Activated T-cell treated with anti-CD3 and anti-CD28 coated beads, Interleukin-2, amount 50 U/mL, for 24 hours (primary cell): Measurements from ENCODE around the gene DPAGT1.
"Not testable (repeated sequence)": the region's sequence is repeated elsewhere in the genome, so short reads cannot be mapped to it uniquely, and the experiment has no call there.

ENCODE experiments used
- DNase-seq: peaks from one replicate; pipeline ENCODE4 v3.0.0-alpha.2; 2020
- H3K27ac Mint-ChIP-seq: 2 replicates; pipeline ENCODE4 v1.8.0; 2020; ENCODE audit warnings: mild to moderate bottlenecking, mixed read lengths
- H3K27me3 Mint-ChIP-seq: 2 replicates; pipeline ENCODE4 v1.8.0; 2020; ENCODE audit warnings: mixed read lengths
- H3K36me3 Mint-ChIP-seq: 2 replicates; pipeline ENCODE4 v1.8.0; 2020; ENCODE audit warnings: low read depth, mixed read lengths
- H3K4me1 Mint-ChIP-seq: 2 replicates; pipeline ENCODE4 v1.8.0; 2020; ENCODE audit warnings: low read depth, mixed read lengths
- H3K4me3 Mint-ChIP-seq: 2 replicates; pipeline ENCODE4 v1.8.0; 2020; ENCODE audit warnings: mild to moderate bottlenecking, moderate library complexity, mixed read lengths
- H3K9me3 Mint-ChIP-seq: 2 replicates; pipeline ENCODE4 v1.8.0; 2020; ENCODE audit warnings: mixed read lengths

The DPAGT1 gene

GRCh38 chr11:119101759-119102423 is at the start of gene DPAGT1:
TSS of gene DPAGT1 (minus strand) at chr11:119101853. CDS start at chr11:119101655, 198 bp downstream.
- Mint-ChIP-seq H3K9me3 (no peaks in the 10 kb centered on the region), H3K36me3 (peaks cover 52% of the 10 kb centered on the region), H3K4me3 (peak within 1 kb of the TSS; percentile 88), H3K27ac (peak within 1 kb of the TSS; percentile 99), H3K4me1 (peaks cover 45% of the 10 kb centered on the region), H3K27me3 (no peaks in the 10 kb centered on the region)
- DNase-seq = peak; percentile 89

DNA sequence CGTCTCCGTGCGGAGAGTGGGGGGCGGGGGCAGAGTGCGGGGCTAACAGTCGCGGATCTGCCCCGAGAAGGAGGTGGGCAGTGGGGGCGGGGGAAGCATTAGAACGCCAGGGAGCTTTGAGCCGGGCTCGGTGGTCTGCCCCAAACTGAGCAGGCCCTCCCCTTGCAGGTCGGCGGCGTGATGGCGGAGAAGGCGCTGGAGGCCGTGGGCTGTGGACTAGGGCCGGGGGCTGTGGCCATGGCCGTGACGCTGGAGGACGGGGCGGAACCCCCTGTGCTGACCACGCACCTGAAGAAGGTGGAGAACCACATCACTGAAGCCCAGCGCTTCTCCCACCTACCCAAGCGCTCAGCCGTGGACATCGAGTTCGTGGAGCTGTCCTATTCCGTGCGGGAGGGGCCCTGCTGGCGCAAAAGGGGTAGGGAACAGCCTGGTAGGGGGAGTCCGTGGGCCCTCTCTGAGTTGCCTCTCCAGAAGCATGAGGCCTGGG is 48.2 kb upstream of the DPAGT1 start:
- no peaks in the 10 kb centered on the region for H3K9me3 Mint-ChIP-seq
- peak overlapping the region; percentile 31 for H3K4me3 Mint-ChIP-seq
- H3K4me1 Mint-ChIP-seq = peaks cover 14% of the 10 kb centered on the region
- no peaks in the 10 kb centered on the region for H3K36me3 Mint-ChIP-seq
- no peak overlapping the region for H3K27ac Mint-ChIP-seq
- DNase-seq = no peak
- H3K27me3 Mint-ChIP-seq = peaks cover 53% of the 10 kb centered on the region

GRCh38 chr11:119149018-119149785 is 47.5 kb upstream of the DPAGT1 start, which contains the start of gene ABCG4:
TSS of gene ABCG4 (plus strand) at chr11:119149052. CDS start at chr11:119149966, 914 bp downstream.
- peaks cover 14% of the 10 kb centered on the region for H3K4me1 Mint-ChIP-seq
- peak; percentile 62 for DNase-seq
- H3K36me3 Mint-ChIP-seq = no peaks in the 10 kb centered on the region
- H3K27ac Mint-ChIP-seq = no peak within 1 kb of the TSS
- H3K9me3 Mint-ChIP-seq = no peaks in the 10 kb centered on the region
- peak within 1 kb of the TSS; percentile 70 for H3K4me3 Mint-ChIP-seq
- H3K27me3 Mint-ChIP-seq = peaks cover 53% of the 10 kb centered on the region

DNA sequence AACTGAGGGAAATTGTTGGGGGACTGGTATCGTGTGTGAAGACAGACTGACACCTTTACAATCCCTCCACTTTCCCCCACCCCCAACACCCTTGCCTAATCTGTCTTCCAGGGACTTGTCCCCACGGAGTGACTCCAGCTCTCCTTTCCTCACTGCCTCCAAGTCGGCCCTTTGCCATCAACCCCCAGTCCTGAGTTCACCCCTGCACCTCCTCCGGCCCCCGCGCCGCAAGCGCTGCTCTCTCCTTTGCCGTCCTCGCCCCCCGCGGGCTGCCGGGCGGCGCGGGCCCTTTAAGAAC is 47.0 kb upstream of the DPAGT1 start:
- peaks cover 51% of the 10 kb centered on the region for H3K27me3 Mint-ChIP-seq

GRCh38 chr11:119147604-119148333 is 46.1 kb upstream of the DPAGT1 start:
- H3K9me3 Mint-ChIP-seq = no peaks in the 10 kb centered on the region
- H3K36me3 Mint-ChIP-seq = no peaks in the 10 kb centered on the region
- no peak overlapping the region for H3K27ac Mint-ChIP-seq
- DNase-seq = no peak
- H3K4me3 Mint-ChIP-seq = no peak overlapping the region
- peaks cover 14% of the 10 kb centered on the region for H3K4me1 Mint-ChIP-seq
- H3K27me3 Mint-ChIP-seq = peaks cover 57% of the 10 kb centered on the region

More for the DNA sequence above, 47.0 kb upstream of the DPAGT1 start:
- no peaks in the 10 kb centered on the region for H3K9me3 Mint-ChIP-seq
- H3K27ac Mint-ChIP-seq = no peak overlapping the region
- H3K4me3 Mint-ChIP-seq = peak overlapping the region; percentile 70
- DNase-seq = no peak
- no peaks in the 10 kb centered on the region for H3K36me3 Mint-ChIP-seq
- H3K4me1 Mint-ChIP-seq = peaks cover 14% of the 10 kb centered on the region

- Mint-ChIP-seq H3K9me3 (no peaks in the 10 kb centered on the region), H3K27me3 (peaks cover 48% of the 10 kb centered on the region), H3K4me1 (peaks cover 11% of the 10 kb centered on the region), H3K36me3 (no peaks in the 10 kb centered on the region), H3K27ac (no peak overlapping the region), H3K4me3 (no peak overlapping the region)
- DNase-seq = no peak
Measured at GRCh38 chr11:119145551-119145950, 43.9 kb upstream of the DPAGT1 start.

DNA sequence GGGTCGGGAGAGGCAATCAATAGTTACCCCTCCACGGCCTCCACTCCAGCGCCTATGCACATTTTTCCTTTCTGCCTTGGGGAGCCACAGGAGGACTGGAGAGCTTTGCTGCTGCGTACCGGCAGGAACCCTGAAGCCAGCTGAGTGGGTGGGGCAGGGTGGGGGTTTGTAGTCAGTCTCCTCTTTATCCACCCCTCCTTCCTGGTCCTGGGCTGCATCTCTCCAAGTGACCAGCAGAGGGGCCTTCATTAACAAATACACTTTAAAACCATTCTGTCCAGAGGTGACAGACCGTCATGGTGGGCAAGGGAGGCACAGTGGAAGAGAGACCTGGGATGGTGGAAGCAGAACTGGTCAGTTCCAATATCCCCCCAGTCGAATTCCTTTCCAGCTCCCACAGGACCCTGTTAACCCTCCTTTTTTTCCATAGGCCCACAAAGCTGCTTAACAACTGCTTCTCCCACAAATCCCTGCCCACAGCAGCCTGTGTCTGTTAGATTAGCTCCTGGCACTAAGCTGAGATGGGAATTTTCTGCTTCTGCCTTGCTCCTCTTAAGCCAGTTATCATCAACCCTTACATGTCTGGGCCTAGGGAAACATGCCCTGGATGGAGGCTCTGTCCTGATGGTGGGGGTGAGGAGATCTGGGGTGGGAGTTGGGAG is 43.3 kb upstream of the DPAGT1 start:
- DNase-seq = no peak
- Mint-ChIP-seq H3K36me3 (no peaks in the 10 kb centered on the region), H3K9me3 (no peaks in the 10 kb centered on the region), H3K27ac (no peak overlapping the region), H3K27me3 (peaks cover 42% of the 10 kb centered on the region), H3K4me3 (no peak overlapping the region), H3K4me1 (peaks cover 11% of the 10 kb centered on the region)

DNA sequence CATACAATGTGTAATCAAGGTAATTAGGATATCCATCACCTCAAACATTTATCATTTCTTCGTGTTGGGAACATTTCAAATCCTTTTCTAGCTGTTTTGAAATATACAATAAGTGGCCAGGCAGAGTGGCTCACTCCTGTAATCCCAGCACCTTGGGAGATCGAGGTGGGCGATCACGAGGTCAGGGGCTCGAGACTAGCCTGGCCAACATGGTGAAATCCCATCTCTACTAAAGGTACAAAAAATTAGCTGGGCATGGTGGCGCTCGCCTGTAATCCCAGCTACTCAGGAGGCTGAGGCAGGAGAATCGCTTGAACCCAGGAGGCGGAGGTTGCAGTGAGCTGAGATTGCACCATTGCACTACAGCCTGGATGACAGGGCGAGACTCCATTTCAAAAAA is 37.6 kb upstream of the DPAGT1 start:
- not testable (repeated sequence) for H3K9me3 Mint-ChIP-seq, H3K4me1 Mint-ChIP-seq
- H3K36me3 Mint-ChIP-seq = peaks cover 10% of the 10 kb centered on the region

DNA sequence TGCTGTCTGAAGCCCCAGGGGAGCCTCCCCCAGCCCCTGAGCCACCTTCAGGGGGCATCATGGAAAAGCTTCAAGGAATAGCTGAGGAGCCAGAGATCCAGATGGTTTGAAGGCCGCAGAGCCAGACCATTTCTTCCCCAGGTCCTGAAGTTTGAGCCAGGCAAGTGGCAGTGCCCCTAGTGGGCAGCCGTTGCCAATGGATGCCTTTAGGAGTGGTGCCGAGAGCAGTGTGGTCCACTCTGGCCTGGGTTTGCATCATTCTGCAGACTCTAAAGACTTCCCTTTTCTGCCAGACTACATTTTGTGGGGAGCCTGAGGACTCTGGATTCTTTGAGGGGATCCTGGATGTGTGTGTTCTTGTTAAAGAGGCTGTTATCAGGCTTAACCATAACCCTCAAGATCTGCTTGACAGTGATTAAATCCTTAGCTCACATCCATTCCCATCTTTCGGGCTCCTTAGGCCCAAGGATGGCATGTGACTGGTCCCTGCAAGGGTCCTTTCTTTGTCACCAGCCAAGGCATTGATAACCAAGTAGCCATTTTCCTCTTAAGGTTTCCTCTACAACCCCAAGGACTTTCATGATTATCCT is 32.8 kb upstream of the DPAGT1 start:
- Mint-ChIP-seq H3K36me3 (peaks cover 55% of the 10 kb centered on the region), H3K4me1 (peaks cover 4% of the 10 kb centered on the region), H3K4me3 (no peak overlapping the region), H3K9me3 (no peaks in the 10 kb centered on the region), H3K27ac (no peak overlapping the region), H3K27me3 (no peaks in the 10 kb centered on the region)
- DNase-seq = no peak

More for the DNA sequence above, 37.6 kb upstream of the DPAGT1 start:
- not testable (repeated sequence) for H3K27ac Mint-ChIP-seq, DNase-seq, H3K27me3 Mint-ChIP-seq, H3K4me3 Mint-ChIP-seq

- DNase-seq = no peak
- no peak overlapping the region for H3K4me3 Mint-ChIP-seq
- H3K27ac Mint-ChIP-seq = no peak overlapping the region
- no peaks in the 10 kb centered on the region for H3K27me3 Mint-ChIP-seq
- H3K36me3 Mint-ChIP-seq = peaks cover 80% of the 10 kb centered on the region
- H3K9me3 Mint-ChIP-seq = no peaks in the 10 kb centered on the region
- peaks cover 10% of the 10 kb centered on the region for H3K4me1 Mint-ChIP-seq
Measured at GRCh38 chr11:119130662-119131061, 29.0 kb upstream of the DPAGT1 start.

DNA sequence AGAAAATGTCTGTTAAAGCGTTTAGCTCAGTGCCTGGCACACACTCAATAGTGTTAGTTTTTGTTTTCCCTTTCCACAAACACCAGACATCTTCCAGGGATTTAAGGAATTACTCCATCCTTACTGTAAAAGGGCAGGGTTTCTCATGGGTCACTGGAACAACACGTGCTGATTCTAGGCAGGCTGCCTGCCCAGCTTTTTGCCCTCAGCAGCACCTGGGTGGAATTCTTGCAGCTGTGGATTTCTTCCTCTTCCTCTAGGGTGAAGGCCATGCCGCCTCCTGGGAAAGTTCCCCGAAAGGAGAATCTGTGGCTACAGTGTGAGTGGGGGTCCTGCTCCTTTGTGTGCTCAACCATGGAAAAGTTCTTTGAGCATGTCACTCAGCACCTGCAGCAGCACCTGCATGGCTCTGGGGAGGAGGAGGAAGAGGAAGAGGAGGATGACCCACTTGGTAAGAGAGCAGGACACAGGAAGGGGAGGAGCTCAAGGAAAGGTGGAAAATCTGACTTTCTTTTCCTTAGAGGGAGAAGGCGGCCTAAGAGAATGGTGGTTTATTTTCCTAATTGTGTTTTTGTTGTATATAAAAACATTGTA is 25.1 kb upstream of the DPAGT1 start:
- peaks cover 75% of the 10 kb centered on the region for H3K36me3 Mint-ChIP-seq
- peaks cover 24% of the 10 kb centered on the region for H3K4me1 Mint-ChIP-seq
- peak overlapping the region; percentile 56 for H3K27ac Mint-ChIP-seq
- no peaks in the 10 kb centered on the region for H3K9me3 Mint-ChIP-seq
- no peak overlapping the region for H3K4me3 Mint-ChIP-seq
- DNase-seq = no peak
- H3K27me3 Mint-ChIP-seq = no peaks in the 10 kb centered on the region

GRCh38 chr11:119125821-119126220 is 24.2 kb upstream of the DPAGT1 start:
- Mint-ChIP-seq H3K27ac (peak overlapping the region; percentile 18), H3K9me3 (no peaks in the 10 kb centered on the region), H3K27me3 (no peaks in the 10 kb centered on the region), H3K4me3 (no peak overlapping the region), H3K4me1 (peaks cover 27% of the 10 kb centered on the region), H3K36me3 (peaks cover 71% of the 10 kb centered on the region)
- DNase-seq = no peak

DNA sequence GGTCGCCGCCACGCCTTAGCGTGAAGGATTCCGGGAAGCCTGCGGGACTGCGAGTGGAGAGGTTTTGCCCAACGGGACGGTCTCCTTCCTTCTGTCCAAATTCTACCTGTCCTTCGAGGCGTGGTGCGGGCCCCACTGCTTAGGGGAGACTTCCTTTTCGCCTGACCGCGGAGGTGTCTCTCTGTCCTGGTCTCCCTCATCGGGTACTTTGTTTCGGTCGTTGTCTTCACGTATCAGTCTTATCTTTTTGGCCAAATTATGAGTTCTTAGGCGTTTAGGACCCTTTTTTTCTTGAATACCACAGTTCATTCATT is 20.1 kb upstream of the DPAGT1 start:
- H3K27ac Mint-ChIP-seq = peak overlapping the region; percentile 95
- no peak for DNase-seq
- H3K4me1 Mint-ChIP-seq = peaks cover 28% of the 10 kb centered on the region
- peak overlapping the region; percentile 92 for H3K4me3 Mint-ChIP-seq
- H3K27me3 Mint-ChIP-seq = no peaks in the 10 kb centered on the region
- no peaks in the 10 kb centered on the region for H3K9me3 Mint-ChIP-seq
- peaks cover 55% of the 10 kb centered on the region for H3K36me3 Mint-ChIP-seq
